ENCODE measurements around the gene FKBP2. TPM values are rescaled to one million over a fixed set of nuclear protein-coding genes. Genes with fewer than 3 reads are reported as not detected.

Gene FKBP2
- total and polyA plus RNA-seq, 2 of the 13 experiments (the other 11 are each of a cell fraction or from before 2014, with no cell fraction given), result 30.1 to 53.3 TPM

GRCh38 chr11:64234647-64235379, 6.1 kb upstream of the FKBP2 start (continued):
- no peak for TF ChIP-seq PRDM4 (CRISPR knock-in tag; IDR thresholded peaks at IDR 0.05; ENCODE audit: borderline replicate concordance)
- TF ChIP-seq NR0B2 (CRISPR knock-in tag; IDR thresholded peaks at IDR 0.05), result no peak
- no peak for TF ChIP-seq TOPORS (CRISPR knock-in tag; IDR thresholded peaks at IDR 0.05)
- TF ChIP-seq ZNF777 (CRISPR knock-in tag; IDR thresholded peaks at IDR 0.05), result peak; percentile 82
- TF ChIP-seq TOE1 (CRISPR knock-in tag; IDR thresholded peaks at IDR 0.05), result no peak
- no peak for TF ChIP-seq ZEB1 (IDR thresholded peaks at IDR 0.05; ENCODE audit: insufficient replicate concordance, low read depth)
- TF ChIP-seq MAX (IDR thresholded peaks at IDR 0.05), result peak; percentile 23
- no peak for TF ChIP-seq MAFK (conservative IDR thresholded peaks at IDR 0.05 in 1 of 2, IDR thresholded peaks at IDR 0.05 in 1 of 2; ENCODE audit: low read length in 2 of 2)
- no peak for TF ChIP-seq NFKBIZ (CRISPR knock-in tag; IDR thresholded peaks at IDR 0.05)
- no peak for TF ChIP-seq ZNF121 (CRISPR knock-in tag; IDR thresholded peaks at IDR 0.05)
- TF ChIP-seq KDM5B (CRISPR knock-in tag; IDR thresholded peaks at IDR 0.05; ENCODE audit: borderline replicate concordance), result peak; percentile 42; the same call in 1 of the 2 replicates
- peak; percentile 33; the same call in 1 of the 2 replicates for TF ChIP-seq PHF8 (CRISPR knock-in tag; IDR thresholded peaks at IDR 0.05)
- TF ChIP-seq PAX8 (CRISPR knock-in tag; IDR thresholded peaks at IDR 0.05; ENCODE audit: borderline replicate concordance), result no peak
- TF ChIP-seq ZBTB7A (CRISPR knock-in tag; IDR thresholded peaks at IDR 0.05), result peak; percentile 78
- no peak for TF ChIP-seq CENPBD1 (CRISPR knock-in tag; IDR thresholded peaks at IDR 0.05; ENCODE audit: borderline replicate concordance, low read depth)
- peak; percentile 55; the same call in 1 of the 2 replicates for TF ChIP-seq UBTF (CRISPR knock-in tag; IDR thresholded peaks at IDR 0.05)
- TF ChIP-seq TBX2 (CRISPR knock-in tag; IDR thresholded peaks at IDR 0.05; ENCODE audit: borderline replicate concordance), result peak; percentile 66; the same call in 1 of the 2 replicates
- TF ChIP-seq HNRNPK (IDR thresholded peaks at IDR 0.05; ENCODE audit: low read depth, low read length, poor library complexity, severe bottlenecking), result peak; percentile 30

Data from HepG2 (cell line).